BE2C (cell line): ENCODE data around the gene PFKFB3.

Source experiments
- DNase-seq: peaks from one replicate; pipeline ENCODE4 v3.0.0-alpha.2; 2020
- H3K27me3 ChIP-seq: fragments of 250-450 bp; sonication (Bioruptor Pico); 2 replicates; pipeline ENCODE4 v1.5.1; 2020; ENCODE audit warnings: mild to moderate bottlenecking
- H3K36me3 ChIP-seq: fragments of 250-450 bp; sonication (Bioruptor Pico); 2 replicates; pipeline ENCODE4 v1.5.1; 2020; ENCODE audit warnings: mild to moderate bottlenecking
- H3K4me1 ChIP-seq: fragments of 250-450 bp; sonication (Bioruptor Pico); 2 replicates; pipeline ENCODE4 v1.5.1; 2020
- H3K4me3 ChIP-seq: 2 replicates; pipeline ENCODE4 v1.5.1; 2011; ENCODE audit warnings: low read depth, low read length
- H3K9me3 ChIP-seq: fragments of 250-450 bp; sonication (Bioruptor Pico); 2 replicates; pipeline ENCODE4 v1.5.1; 2020
- CTCF ChIP-seq: IDR thresholded peaks from 2 replicates; pipeline ENCODE4 v1.5.1; 2012; ENCODE audit warnings: mild to moderate bottlenecking, low read depth, low read length

Gene PFKFB3

DNA sequence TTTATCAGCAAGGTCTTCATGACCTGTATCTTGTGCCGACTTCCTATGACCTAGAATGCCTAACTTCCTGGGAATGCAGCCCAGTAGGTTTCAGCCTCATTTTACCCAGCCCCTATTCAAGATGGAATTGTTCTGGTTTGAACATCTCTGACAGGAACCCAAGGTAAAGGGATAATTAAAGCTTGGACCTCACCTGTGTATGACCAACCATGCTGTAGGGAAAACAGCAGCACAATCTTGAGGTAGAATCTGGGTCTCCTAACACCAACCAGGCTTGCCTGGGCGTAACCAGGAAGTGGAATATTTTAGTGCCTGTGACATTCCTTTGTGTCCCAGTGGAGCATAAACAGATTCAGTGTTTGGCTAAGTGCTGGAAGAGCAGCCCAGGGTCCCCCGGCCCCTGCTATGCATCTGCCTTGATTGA lies 94.1 kb downstream of the PFKFB3 start:
- no peak for DNase-seq
- Histone ChIP-seq H3K27me3 (no peaks in the 10 kb centered on the region), H3K4me3 (no peak overlapping the region), H3K36me3 (no peaks in the 10 kb centered on the region), H3K9me3 (no peaks in the 10 kb centered on the region), H3K4me1 (no peaks in the 10 kb centered on the region)
- no peak for TF ChIP-seq CTCF

DNA sequence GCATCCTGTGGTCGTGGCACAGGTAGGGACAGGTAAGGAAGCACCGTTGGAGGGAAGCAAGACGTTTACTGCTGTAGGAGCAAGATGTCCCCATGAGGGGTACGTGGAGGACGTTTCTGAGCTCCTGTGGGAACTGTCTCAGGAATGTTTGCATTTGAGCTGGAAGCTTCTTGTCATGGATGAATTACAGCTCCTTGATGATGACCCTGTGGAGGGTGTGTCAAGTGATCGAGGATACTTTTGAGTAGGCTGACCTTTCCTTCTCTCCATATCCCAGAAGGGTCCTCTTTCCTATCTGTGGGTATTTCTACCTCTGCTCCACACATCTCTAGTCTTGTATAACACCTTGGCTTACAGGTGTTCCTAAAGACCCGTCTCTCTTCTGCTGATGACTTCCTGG lies 94.8 kb downstream of the PFKFB3 start:
- DNase-seq: no peak
- Histone ChIP-seq H3K27me3 (no peaks in the 10 kb centered on the region), H3K9me3 (no peaks in the 10 kb centered on the region), H3K4me3 (no peak overlapping the region), H3K36me3 (no peaks in the 10 kb centered on the region), H3K4me1 (no peaks in the 10 kb centered on the region)
- TF ChIP-seq CTCF: no peak

- no peaks in the 10 kb centered on the region for H3K4me1 ChIP-seq
- no peaks in the 10 kb centered on the region for H3K9me3 ChIP-seq
- no peak for TF ChIP-seq CTCF
- H3K4me3 ChIP-seq: no peak overlapping the region
- DNase-seq: no peak
- no peaks in the 10 kb centered on the region for H3K36me3 ChIP-seq
- no peaks in the 10 kb centered on the region for H3K27me3 ChIP-seq
Observed at GRCh38 chr10:6297951-6298381, 95.2 kb downstream of the PFKFB3 start.

- Histone ChIP-seq H3K4me3 (no peak overlapping the region), H3K36me3 (no peaks in the 10 kb centered on the region), H3K4me1 (no peaks in the 10 kb centered on the region), H3K9me3 (no peaks in the 10 kb centered on the region), H3K27me3 (no peaks in the 10 kb centered on the region)
- DNase-seq: no peak
- TF ChIP-seq CTCF: no peak
Observed at GRCh38 chr10:6298428-6298827, 95.7 kb downstream of the PFKFB3 start.

GRCh38 chr10:6299234-6299633 lies 96.5 kb downstream of the PFKFB3 start:
- DNase-seq: no peak
- H3K36me3 ChIP-seq: no peaks in the 10 kb centered on the region
- no peaks in the 10 kb centered on the region for H3K4me1 ChIP-seq
- no peak for TF ChIP-seq CTCF
- no peak overlapping the region for H3K4me3 ChIP-seq
- no peaks in the 10 kb centered on the region for H3K27me3 ChIP-seq
- H3K9me3 ChIP-seq: no peaks in the 10 kb centered on the region

- no peak for TF ChIP-seq CTCF
- no peaks in the 10 kb centered on the region for H3K27me3 ChIP-seq
- no peaks in the 10 kb centered on the region for H3K36me3 ChIP-seq
- no peaks in the 10 kb centered on the region for H3K4me1 ChIP-seq
- no peaks in the 10 kb centered on the region for H3K9me3 ChIP-seq
- no peak overlapping the region for H3K4me3 ChIP-seq
- no peak for DNase-seq
Observed at GRCh38 chr10:6299743-6300105, 97.0 kb downstream of the PFKFB3 start.
